ENCODE results near the gene BCAS4. TPM values are rescaled to one million over a fixed set of nuclear protein-coding genes. Genes with fewer than 3 reads are reported as not detected.
A peak's percentile ranks its signal among the peaks of the same experiment; 100 is the strongest.
"Not testable (repeated sequence)": the region's sequence is repeated elsewhere in the genome, so short reads cannot be mapped to it uniquely, and the experiment has no call there.

Gene BCAS4
- total RNA-seq, 4 donors from 2014 or later: 0.66 to 91.6 (median 1.9) TPM

DNA sequence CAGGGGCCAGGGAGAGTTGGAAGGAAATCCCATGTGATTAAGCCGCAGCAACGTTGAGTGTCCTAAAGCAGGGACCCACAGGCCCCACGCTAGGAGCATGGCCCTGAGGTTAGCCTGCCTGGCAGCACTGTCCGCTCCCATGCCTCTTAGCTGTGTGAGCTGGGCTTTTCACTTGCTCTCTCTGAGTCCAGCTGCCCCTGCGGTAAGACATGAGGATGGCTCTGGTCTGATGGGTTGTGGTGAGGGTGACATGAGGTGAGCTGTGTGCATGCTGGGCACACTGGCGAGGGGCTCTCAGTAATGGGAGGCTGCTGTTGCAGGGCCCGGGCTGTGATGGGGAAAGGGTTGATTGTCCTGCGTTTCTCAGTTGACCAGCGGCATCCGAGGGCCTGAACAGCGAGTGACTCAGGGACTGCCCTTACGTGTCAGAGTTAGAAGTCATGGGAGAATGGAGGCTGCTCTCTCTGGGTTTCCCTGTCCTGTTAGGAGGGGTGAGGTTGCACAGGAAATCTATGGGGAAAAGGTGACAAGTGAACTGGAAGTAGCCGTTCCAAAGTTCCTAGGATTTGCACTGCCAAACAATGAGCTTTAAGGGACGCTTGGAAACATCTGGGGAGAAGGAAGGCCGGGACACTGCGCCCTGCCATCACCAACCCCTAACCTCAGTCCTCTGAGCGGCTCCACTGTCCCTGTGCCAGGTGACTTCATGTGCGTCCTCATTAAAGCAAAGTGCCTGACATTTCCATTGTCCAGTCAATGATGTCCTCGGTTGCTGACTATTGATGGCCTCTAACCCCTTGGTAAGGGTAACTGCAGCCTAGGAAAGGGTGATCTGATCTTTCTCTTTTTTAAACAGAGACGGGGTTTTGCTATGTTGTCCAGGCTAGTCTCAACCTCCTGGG lies 85.0 kb downstream of the BCAS4 start:
- H3K9me3 ChIP-seq: no peaks in the 10 kb centered on the region
- no peaks in the 10 kb centered on the region for H3K36me3 ChIP-seq
- H3K27me3 ChIP-seq: no peaks in the 10 kb centered on the region
- H3K27ac ChIP-seq: no peak overlapping the region
- peak in 2 of 3 donors; percentile 15 to 34 for DNase-seq
- H3K4me3 ChIP-seq: no peak overlapping the region
- TF ChIP-seq POLR2A (IDR thresholded peaks at IDR 0.05): no peak
- TF ChIP-seq, protein P1, sequence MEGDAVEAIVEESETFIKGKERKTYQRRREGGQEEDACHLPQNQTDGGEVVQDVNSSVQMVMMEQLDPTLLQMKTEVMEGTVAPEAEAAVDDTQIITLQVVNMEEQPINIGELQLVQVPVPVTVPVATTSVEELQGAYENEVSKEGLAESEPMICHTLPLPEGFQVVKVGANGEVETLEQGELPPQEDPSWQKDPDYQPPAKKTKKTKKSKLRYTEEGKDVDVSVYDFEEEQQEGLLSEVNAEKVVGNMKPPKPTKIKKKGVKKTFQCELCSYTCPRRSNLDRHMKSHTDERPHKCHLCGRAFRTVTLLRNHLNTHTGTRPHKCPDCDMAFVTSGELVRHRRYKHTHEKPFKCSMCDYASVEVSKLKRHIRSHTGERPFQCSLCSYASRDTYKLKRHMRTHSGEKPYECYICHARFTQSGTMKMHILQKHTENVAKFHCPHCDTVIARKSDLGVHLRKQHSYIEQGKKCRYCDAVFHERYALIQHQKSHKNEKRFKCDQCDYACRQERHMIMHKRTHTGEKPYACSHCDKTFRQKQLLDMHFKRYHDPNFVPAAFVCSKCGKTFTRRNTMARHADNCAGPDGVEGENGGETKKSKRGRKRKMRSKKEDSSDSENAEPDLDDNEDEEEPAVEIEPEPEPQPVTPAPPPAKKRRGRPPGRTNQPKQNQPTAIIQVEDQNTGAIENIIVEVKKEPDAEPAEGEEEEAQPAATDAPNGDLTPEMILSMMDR (IDR thresholded peaks at IDR 0.05): no peak
- no peaks in the 10 kb centered on the region for H3K4me1 ChIP-seq

DNA sequence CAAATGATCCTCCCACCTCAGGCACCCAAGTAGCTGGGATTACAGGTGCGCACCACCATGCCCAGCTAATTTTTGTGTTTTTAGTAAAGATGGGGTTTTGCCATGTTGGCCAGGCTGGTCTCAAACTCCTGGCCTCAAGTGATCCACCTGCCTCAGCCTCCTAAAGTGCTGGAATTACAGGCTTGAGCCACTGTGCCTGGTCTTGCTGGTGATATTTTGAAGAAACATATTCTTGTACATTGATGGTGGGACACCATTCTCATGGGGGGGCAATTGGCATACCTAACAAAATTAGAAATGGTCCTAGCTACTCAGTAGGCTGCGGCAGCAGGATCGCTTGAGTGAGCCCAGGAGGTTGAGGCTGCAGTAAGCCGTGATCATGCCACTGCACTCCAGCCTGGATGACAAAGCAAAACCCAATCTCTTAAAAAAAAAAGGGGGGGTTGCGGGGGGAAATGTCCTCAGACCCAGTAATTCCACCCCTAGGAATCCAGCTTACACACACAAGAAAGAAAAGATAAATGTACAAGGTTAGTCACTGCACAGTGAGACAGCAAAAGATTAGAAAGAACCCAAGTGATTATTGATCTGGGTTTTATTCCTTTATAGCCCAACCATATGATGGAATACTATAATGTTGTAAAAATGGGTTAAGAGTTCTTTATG lies 87.0 kb downstream of the BCAS4 start:
- DNase-seq: peak in 1 of 3 donors; percentile 38
- H3K36me3 ChIP-seq, H3K4me1 ChIP-seq, H3K27me3 ChIP-seq, H3K27ac ChIP-seq, H3K4me3 ChIP-seq, H3K9me3 ChIP-seq: not testable (repeated sequence)

DNA sequence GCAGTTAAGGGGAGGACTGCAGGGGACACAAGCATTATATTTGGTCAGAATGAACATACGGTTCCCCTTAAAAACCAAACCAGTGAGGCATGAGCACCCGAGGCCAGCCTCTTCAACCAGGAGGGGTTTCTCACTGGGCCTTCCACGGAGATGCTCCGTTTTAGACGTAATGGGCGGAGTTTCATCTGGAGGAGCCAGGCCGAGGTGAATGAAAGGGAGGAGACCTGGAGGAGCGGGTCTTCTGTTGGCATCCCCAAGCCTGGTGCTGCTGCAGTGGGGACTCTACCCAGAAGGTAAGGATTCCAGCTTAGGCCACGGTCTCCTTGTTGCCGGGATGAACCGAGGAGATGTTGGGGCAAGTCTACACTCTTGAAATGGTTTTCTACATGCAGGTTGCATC lies 89.0 kb downstream of the BCAS4 start:
- Histone ChIP-seq H3K36me3 (peaks cover 0 to 8% (median 0%) of the 10 kb centered on the region in 3 donors), H3K27me3 (no peaks in the 10 kb centered on the region), H3K9me3 (no peaks in the 10 kb centered on the region), H3K4me1 (no peaks in the 10 kb centered on the region), H3K4me3 (no peak overlapping the region), H3K27ac (no peak overlapping the region)
- peak in 1 of 3 donors; percentile 21 for DNase-seq
- TF ChIP-seq POLR2A (IDR thresholded peaks at IDR 0.05): no peak
- TF ChIP-seq, protein P1 (IDR thresholded peaks at IDR 0.05): no peak

- DNase-seq: no peak
- TF ChIP-seq, protein P1 (IDR thresholded peaks at IDR 0.05): no peak
- TF ChIP-seq POLR2A (IDR thresholded peaks at IDR 0.05): no peak
- no peaks in the 10 kb centered on the region for H3K27me3 ChIP-seq
- H3K27ac ChIP-seq: no peak overlapping the region
- H3K4me3 ChIP-seq: no peak overlapping the region
- H3K9me3 ChIP-seq: no peaks in the 10 kb centered on the region
- H3K4me1 ChIP-seq: no peaks in the 10 kb centered on the region
- H3K36me3 ChIP-seq: peaks cover 0 to 18% (median 0%) of the 10 kb centered on the region in 3 donors
Measured at GRCh38 chr20:50885068-50885467, 90.2 kb downstream of the BCAS4 start.

DNA sequence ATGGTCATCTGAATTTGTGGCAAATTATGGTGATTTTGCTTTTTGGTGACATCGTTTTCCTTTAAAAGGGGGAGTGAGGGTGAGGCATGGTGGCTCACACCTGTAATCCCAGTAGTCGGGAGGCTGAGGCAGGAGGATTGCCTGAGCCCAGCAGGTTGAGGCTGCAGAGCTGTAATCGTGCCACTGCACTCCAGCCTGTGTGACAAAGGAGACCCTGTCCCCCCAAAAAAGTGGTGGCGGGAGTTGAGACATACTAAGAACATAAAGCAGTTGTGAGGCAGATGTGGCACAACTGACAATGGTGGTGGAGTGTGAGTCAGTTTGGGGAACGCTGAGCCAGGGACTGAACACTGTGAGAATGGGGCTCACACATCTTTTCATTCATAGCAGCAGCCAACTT lies 90.9 kb downstream of the BCAS4 start:
- DNase-seq: no peak
- Histone ChIP-seq H3K36me3 (peaks cover 0 to 19% (median 0%) of the 10 kb centered on the region in 3 donors), H3K4me3 (no peak overlapping the region), H3K9me3 (no peaks in the 10 kb centered on the region), H3K4me1 (no peaks in the 10 kb centered on the region), H3K27me3 (no peaks in the 10 kb centered on the region), H3K27ac (no peak overlapping the region)
- TF ChIP-seq POLR2A (IDR thresholded peaks at IDR 0.05): no peak
- TF ChIP-seq, protein P1 (IDR thresholded peaks at IDR 0.05): no peak

DNA sequence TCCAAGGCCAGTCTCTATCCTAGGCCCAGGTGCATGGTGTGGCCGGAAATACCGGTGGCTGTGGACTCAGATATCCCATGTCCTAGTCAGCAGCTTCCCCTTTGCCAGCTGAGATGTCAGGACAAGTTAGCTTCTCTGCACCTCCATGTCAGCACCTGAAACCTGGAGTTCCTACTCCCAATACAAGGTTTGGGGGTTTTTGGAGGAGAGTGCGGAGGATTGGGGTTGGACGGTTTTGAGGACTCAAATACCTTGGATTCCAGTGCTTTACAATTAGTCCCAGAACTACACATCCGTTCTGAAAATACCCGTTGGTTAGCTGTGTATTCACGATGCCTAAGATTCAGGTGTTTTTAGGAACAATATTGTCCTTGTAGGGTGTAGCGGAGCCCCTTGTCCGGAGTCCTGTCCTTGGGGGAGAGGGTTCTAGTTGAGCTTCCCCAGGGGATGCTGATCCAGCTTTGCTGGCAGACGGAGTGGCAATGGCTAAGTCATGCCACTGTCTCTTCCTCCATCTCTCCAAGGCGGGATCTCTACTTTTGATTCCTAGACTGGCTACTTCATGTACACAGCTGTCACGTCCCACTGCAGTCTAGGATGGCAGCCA lies 91.4 kb downstream of the BCAS4 start:
- Histone ChIP-seq H3K9me3 (no peaks in the 10 kb centered on the region), H3K27ac (no peak overlapping the region), H3K36me3 (peaks cover 0 to 24% (median 0%) of the 10 kb centered on the region in 3 donors), H3K27me3 (no peaks in the 10 kb centered on the region), H3K4me1 (no peaks in the 10 kb centered on the region), H3K4me3 (no peak overlapping the region)
- DNase-seq: no peak
- TF ChIP-seq, protein P1 (IDR thresholded peaks at IDR 0.05): no peak
- no peak for TF ChIP-seq POLR2A (IDR thresholded peaks at IDR 0.05)
